ENCODE data around the gene TAF4.

The TAF4 gene

DNA sequence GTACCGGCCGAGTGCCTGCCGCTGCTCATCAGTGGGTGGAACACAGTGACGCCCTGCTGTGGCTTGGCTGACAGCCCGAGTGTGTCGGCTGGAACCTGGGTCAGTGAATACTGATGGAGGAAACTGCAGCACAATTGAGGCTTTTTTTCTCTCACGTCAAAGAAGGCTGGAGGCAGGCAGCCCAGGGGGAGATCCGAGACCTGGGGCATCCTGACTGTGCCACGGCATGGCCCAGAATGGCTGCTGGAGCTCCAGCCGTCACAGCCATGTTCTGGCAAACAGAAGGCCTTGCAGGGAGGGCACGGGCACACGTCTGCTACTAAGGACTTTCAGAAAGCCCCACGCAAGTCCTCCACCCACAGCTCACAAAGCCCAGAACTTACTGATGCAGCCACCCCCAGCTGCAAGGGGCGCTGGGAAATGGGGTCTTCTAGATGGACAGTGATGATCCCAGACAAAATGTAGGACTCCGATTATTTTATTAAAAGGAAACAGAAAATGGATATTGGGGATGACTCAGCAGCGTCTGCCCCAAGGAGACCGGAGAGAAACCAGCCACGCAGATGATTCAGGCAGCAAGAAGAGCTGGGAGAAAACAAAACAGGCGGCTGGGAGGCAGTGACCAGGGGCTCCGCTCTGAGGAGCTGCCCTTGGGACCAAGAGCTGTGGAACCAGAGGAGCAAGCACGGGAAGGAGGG is 140.0 kb downstream of the TAF4 start:
- H3K4me3 ChIP-seq (ENCODE audit: low read depth, low read length), result no peak overlapping the region
- no peak for TF ChIP-seq CTCF (IDR thresholded peaks at IDR 0.05; ENCODE audit: insufficient read depth, low read depth, low read length, missing control alignments)
- no peak for DNase-seq (ENCODE audit: low read depth)

- no peak for TF ChIP-seq CTCF (IDR thresholded peaks at IDR 0.05; ENCODE audit: insufficient read depth, low read depth, low read length, missing control alignments)
- no peak overlapping the region for H3K4me3 ChIP-seq (ENCODE audit: low read depth, low read length)
- DNase-seq (ENCODE audit: low read depth), result no peak
These were observed 140.7 kb downstream of the TAF4 start for GRCh38 chr20:61924858-61925554.

Measured in GM12865 (cell line).